Neural progenitor cell (in vitro differentiated cells): Measurements from ENCODE around the gene SLC35E1.

Experiments used
- CTCF ChIP-seq: fragments of 200-600 bp; sonication (generic); IDR thresholded peaks from 2 replicates; pipeline ENCODE4 v1.5.1; 2017; ENCODE audit warnings: antibody characterized with exemption, mild to moderate bottlenecking
- EZH2 ChIP-seq: fragments of 200-600 bp; sonication (generic); IDR thresholded peaks from 2 replicates; pipeline ENCODE4 v1.6.1; 2017; ENCODE audit warnings: antibody characterized with exemption, mild to moderate bottlenecking, moderate library complexity
- EZH2phosphoT487 ChIP-seq: fragments of 200-600 bp; sonication (generic); IDR thresholded peaks from 2 replicates; pipeline ENCODE4 v1.6.1; 2017; ENCODE audit warnings: antibody characterized with exemption

- no peak for TF ChIP-seq EZH2
- no peak for TF ChIP-seq CTCF
- no peak for TF ChIP-seq EZH2phosphoT487
These were observed 50.4 kb downstream of the SLC35E1 start for GRCh38 chr19:16521715-16522289.
